AG04450 (cell line): ENCODE data around the gene NDRG4. TPM values are rescaled to one million over a fixed set of nuclear protein-coding genes. Genes with fewer than 3 reads are reported as not detected.

Source experiments
- CTCF ChIA-PET: fragments of 300-600, 350-600 bp; formaldehyde crosslinking; extraction: SDS; loops from one replicate; lab custom pipeline; 2022; ENCODE audit warnings: antibody characterized with exemption, inconsistent platforms; lab: Charles Lee
- POLR2A ChIA-PET: fragments of 350-600 bp; formaldehyde crosslinking; extraction: SDS; loops from one replicate; lab custom pipeline; 2021; ENCODE audit warnings: antibody characterized with exemption, inconsistent platforms; lab: Yijun Ruan, JAX
- DNase-seq: peaks from one replicate; pipeline ENCODE4 v3.0.0-alpha.2; 2011; ENCODE audit warnings: low read depth, low spot score
- H3K27ac ChIP-seq: one replicate; pipeline ENCODE4 v1.5.1; 2012; ENCODE audit warnings: low read depth, low read length, control low read depth
- H3K27me3 ChIP-seq: one replicate; pipeline ENCODE4 v1.6.0; 2012; ENCODE audit warnings: low read length; ENCODE audit not compliant: control insufficient read depth, insufficient read depth
- H3K4me3 ChIP-seq: 2 replicates; pipeline ENCODE4 v1.5.1; 2011; ENCODE audit warnings: mild to moderate bottlenecking, low read depth, low read length, control low read depth
- H3K9me3 ChIP-seq: 2 replicates; pipeline ENCODE4 v1.5.1; 2012; ENCODE audit warnings: low read length; ENCODE audit not compliant: control insufficient read depth, insufficient read depth
- polyA plus RNA-seq: library from polyadenylated mRNA; depleted of rRNA; stranded (reverse); fragments of >200 nt; gene quantifications from 2 replicates; pipeline ENCODE4 v1.2.3, GENCODE V29; 2011
- TF ChIP-seq, protein P1 (sequence below): IDR thresholded peaks from 2 replicates; pipeline ENCODE4 v1.5.1; 2011; ENCODE audit warnings: low read depth, low read length, control low read depth, inconsistent platforms

Gene NDRG4
- polyA plus RNA-seq, 1 experiment, result 24.3 TPM

DNA sequence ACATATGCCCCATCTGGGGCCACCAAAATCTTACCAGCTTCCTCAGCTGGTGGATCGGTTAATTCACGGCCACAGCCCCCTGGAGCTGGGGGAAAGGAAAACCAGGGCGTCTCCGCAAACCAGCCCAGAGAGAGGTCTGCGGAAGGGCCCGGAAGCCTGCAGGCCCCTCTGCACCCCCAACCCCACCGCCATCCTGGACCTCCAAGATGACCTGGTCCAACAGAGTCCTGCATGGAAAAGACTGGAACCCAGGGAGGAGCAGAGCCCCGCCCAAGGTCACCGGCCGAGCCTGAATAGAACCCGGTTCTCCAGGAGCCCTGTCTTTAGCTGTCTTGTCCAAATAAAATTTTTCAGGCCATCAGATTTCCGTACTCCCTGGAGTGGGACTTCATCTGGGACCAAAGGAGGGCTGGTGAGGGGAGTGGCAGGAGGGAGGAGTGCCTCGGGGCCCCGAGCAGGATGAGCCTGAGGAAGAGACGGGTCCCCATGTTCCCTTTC is 37.4 kb upstream of the NDRG4 start:
- DNase-seq, result no peak
- ChIA-PET POLR2A (no interaction called here), CTCF (interaction anchor here (1.5 kb wide), 1 partner anchor 126 kb away, joined by 6 read pairs; no protein-coding TSS in a partner anchor)
- Histone ChIP-seq H3K27me3 (peaks cover 41% of the 10 kb centered on the region), H3K9me3 (no peaks in the 10 kb centered on the region), H3K27ac (no peak overlapping the region), H3K4me3 (no peak overlapping the region)
- TF ChIP-seq, protein P1, sequence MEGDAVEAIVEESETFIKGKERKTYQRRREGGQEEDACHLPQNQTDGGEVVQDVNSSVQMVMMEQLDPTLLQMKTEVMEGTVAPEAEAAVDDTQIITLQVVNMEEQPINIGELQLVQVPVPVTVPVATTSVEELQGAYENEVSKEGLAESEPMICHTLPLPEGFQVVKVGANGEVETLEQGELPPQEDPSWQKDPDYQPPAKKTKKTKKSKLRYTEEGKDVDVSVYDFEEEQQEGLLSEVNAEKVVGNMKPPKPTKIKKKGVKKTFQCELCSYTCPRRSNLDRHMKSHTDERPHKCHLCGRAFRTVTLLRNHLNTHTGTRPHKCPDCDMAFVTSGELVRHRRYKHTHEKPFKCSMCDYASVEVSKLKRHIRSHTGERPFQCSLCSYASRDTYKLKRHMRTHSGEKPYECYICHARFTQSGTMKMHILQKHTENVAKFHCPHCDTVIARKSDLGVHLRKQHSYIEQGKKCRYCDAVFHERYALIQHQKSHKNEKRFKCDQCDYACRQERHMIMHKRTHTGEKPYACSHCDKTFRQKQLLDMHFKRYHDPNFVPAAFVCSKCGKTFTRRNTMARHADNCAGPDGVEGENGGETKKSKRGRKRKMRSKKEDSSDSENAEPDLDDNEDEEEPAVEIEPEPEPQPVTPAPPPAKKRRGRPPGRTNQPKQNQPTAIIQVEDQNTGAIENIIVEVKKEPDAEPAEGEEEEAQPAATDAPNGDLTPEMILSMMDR, result no peak

DNA sequence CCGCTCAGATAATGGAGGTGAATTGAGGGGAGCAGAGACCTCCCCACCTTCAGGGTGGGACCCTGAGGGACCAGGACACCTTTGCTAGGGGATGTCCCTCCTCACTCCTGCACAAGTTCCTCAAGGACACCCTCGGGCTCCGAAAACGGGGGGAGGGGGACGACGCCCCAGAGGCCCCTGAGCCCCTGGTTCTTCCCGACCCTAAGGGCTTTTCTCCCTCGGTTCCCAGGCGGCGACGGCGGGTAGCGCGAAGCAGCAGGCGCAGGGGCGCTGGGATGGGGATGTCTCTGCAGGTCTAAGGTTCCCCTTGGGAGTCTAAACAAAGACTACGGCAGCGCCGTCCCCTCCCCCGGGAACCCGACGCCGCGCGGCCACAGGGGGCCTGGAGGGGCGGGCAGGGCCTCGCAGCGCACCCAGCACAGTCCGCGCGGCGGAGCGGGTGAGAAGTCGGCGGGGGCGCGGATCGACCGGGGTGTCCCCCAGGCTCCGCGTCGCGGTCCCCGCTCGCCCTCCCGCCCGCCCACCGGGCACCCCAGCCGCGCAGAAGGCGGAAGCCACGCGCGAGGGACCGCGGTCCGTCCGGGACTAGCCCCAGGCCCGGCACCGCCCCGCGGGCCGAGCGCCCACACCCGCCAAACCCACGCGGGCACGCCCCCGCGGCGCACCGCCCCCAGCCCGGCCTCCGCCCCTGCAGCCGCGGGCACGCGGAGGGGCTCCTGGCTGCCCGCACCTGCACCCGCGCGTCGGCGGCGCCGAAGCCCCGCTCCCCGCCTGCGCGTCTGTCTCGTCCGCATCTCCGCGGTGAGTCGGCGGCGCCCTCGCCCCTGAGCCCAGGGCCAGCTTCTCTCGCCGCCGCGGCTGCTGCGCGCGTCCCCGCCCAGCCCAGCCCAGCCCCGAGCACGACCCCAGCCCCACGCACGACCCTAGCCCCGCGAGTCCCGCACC is 36.7 kb upstream of the NDRG4 start:
- TF ChIP-seq, protein P1, result no peak
- CTCF ChIA-PET, result interaction anchor here (1.5 kb wide), 1 partner anchor 126 kb away, joined by 6 read pairs; no protein-coding TSS in a partner anchor
- H3K4me3 ChIP-seq, result no peak overlapping the region
- H3K27me3 ChIP-seq, result peaks cover 43% of the 10 kb centered on the region
- no peak for DNase-seq
- POLR2A ChIA-PET, result no interaction called here
- H3K9me3 ChIP-seq, result no peaks in the 10 kb centered on the region
- no peak overlapping the region for H3K27ac ChIP-seq

DNA sequence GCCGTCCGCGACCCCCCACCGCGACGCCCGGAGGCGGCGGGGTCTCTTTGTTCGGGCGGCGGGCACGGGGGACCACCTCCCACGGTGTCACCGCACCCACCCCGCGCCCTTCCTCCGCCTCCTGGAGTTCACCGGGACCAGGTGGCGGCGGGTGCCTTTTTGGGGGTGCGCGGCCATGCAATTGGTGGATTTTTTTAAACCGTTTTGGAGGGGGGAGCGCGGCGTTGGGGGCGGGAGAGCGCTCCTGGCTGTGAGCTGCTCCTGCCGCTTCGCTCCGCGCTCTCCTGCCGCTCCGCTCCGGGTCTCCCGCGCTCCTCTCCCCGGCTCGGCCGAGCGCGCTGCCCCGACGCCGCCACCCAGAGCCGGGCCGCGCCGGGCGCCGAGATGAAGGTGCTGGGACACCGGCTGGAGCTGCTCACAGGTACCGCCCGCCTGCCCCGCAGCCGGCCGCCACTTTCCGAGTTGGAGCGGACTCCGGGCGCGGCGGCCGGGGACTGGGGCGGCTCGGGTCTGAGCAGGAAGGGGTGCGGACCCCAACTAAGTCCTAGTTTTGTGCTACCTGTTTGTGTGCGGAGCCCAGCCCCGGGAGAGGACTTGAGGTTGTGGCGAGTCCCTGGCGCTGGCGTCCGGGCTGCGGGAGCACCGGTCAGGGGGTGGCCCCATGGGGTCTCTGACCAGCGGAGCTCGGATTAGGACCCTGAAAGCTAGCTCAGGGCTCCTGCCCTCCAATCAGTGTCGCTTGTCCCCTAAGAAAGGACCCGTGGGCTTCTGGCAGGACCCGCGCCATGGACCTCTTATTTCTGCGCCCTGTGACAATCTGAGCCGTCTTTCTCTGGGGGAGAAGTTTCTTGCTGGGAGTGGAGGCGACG is 35.7 kb upstream of the NDRG4 start:
- H3K9me3 ChIP-seq, result no peaks in the 10 kb centered on the region
- CTCF ChIA-PET, result no interaction called here
- TF ChIP-seq, protein P1, result no peak
- H3K4me3 ChIP-seq, result no peak overlapping the region
- no peak overlapping the region for H3K27ac ChIP-seq
- DNase-seq, result no peak
- peaks cover 43% of the 10 kb centered on the region for H3K27me3 ChIP-seq
- POLR2A ChIA-PET, result no interaction called here

DNA sequence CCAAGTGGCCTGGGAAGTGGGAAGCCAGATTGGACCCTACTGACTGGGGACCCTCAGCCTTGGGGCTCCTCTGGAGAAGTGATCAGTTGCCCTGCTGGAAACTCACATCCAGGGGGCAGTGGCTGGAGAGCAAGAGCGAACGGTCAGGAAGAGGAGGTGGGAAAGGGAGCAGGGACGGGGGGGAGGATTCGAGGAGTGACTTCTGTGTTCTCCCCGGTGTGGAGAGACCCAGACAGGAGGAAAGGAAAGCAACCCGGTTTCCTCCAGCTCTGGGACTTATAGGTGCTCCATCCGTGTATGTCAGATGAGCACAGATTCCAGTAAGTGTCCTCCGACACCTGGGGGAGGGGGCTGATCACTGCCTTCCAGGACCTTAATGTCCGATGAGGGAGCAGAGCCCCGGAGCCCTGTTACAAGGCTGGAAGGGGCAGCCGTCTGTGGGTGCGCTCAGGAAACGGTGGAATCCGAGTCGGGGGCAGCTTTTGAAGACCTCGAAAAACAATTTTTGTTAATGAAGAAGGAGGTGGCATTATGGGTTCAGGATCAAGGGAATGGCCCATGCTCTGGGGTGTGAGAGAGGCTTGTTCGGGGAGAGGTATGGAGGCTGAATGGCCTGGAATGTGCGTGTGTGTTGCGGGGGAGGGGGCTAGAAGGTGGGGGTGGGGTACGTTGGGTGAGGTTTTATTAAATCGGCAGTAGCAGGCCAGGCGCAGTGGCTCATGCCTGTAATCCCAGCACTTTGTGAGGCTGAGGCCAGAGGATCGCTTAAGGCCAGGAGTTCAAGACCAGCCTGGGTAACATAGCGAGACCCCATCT is 34.8 kb upstream of the NDRG4 start:
- TF ChIP-seq, protein P1, result no peak
- ChIA-PET CTCF (no interaction called here), POLR2A (no interaction called here)
- H3K9me3 ChIP-seq, result no peaks in the 10 kb centered on the region
- no peak overlapping the region for H3K4me3 ChIP-seq
- DNase-seq, result no peak
- peaks cover 43% of the 10 kb centered on the region for H3K27me3 ChIP-seq
- no peak overlapping the region for H3K27ac ChIP-seq
